Natural killer cell (primary cell): ENCODE measurements around the gene CACNA1S. TPM values are rescaled to one million over a fixed set of nuclear protein-coding genes. Genes with fewer than 3 reads are reported as not detected.

Experiments
- ATAC-seq, 3 donors: fragments of 150-1000 bp in 2 of 3; fragments of 200-7000 bp in 1 of 3; cut with Tn5 transposase; 1 replicate in 1 of 3; 2 replicates in 2 of 3; pipeline ENCODE4 v1.10.0; 2021; ENCODE audit warnings: mild to moderate bottlenecking in 2 of 3, moderate library complexity in 2 of 3
- DNase-seq, 2 donors: peaks; one replicate each; pipeline versions ENCODE4 v3.0.0 to v3.0.0-alpha.2; 2013 to 2021; ENCODE audit warnings: mixed read lengths in 1 of 2
- H3K27ac ChIP-seq: one replicate; pipeline ENCODE4 v1.5.1; 2013; ENCODE audit warnings: mild to moderate bottlenecking, low read length
- H3K27me3 ChIP-seq: one replicate; pipeline ENCODE4 v1.6.1; 2013; ENCODE audit warnings: low read length; ENCODE audit not compliant: control insufficient read depth, insufficient read depth
- H3K36me3 ChIP-seq: one replicate; pipeline ENCODE4 v1.6.1; 2013; ENCODE audit warnings: low read length; ENCODE audit not compliant: control insufficient read depth, insufficient read depth
- H3K4me1 ChIP-seq: one replicate; pipeline ENCODE4 v1.6.1; 2013; ENCODE audit warnings: low read length; ENCODE audit not compliant: control insufficient read depth, insufficient read depth
- H3K4me3 ChIP-seq: one replicate; pipeline ENCODE4 v1.5.1; 2013; ENCODE audit warnings: low read length
- H3K9me3 ChIP-seq: one replicate; pipeline ENCODE4 v1.6.1; 2013; ENCODE audit warnings: low read length; ENCODE audit not compliant: control insufficient read depth, insufficient read depth
- H3K27ac Mint-ChIP-seq, 2 donors: one replicate each; pipeline ENCODE4 v1.8.0; 2022; ENCODE audit warnings: mild to moderate bottlenecking in 2 of 2, mixed read lengths in 2 of 2, moderate library complexity in 1 of 2
- H3K27me3 Mint-ChIP-seq, 2 donors: one replicate each; pipeline ENCODE4 v1.8.0; 2022; ENCODE audit warnings: low read depth in 2 of 2, mixed read lengths in 2 of 2
- H3K36me3 Mint-ChIP-seq: one replicate; pipeline ENCODE4 v1.8.0; 2022; ENCODE audit warnings: mixed read lengths
- H3K4me1 Mint-ChIP-seq, 2 donors: one replicate each; pipeline ENCODE4 v1.8.0; 2022; ENCODE audit warnings: mixed read lengths in 2 of 2
- H3K4me3 Mint-ChIP-seq: one replicate; pipeline ENCODE4 v1.8.0; 2022; ENCODE audit warnings: mild to moderate bottlenecking, moderate library complexity, mixed read lengths
- H3K9me3 Mint-ChIP-seq, 2 donors: one replicate each; pipeline ENCODE4 v1.8.0; 2022; ENCODE audit warnings: mixed read lengths in 2 of 2
- CTCF ChIP-seq: fragments of 200-600 bp; IDR thresholded peaks from one replicate; pipeline ENCODE4 v1.8.0; 2022; ENCODE audit warnings: antibody characterized with exemption
- WGBS: methylation state at CpG from one replicate; pipeline ENCODE4 v1.1.7; 2013; ENCODE audit warnings: missing lambda C conversion rate; ENCODE audit not compliant: insufficient coverage; 5-methylcytosine and 5-hydroxymethylcytosine counted together
- intact Hi-C: fragments of 100-400 bp; cut with micrococcal nuclease; formaldehyde crosslinking; loops from one replicate; pipeline ENCODE4 v1.14.2; 2022
- total RNA-seq, 4 donors: library from RNA; stranded (reverse); fragments of 120-200 nt in 1 of 4; gene quantifications; one replicate each; pipeline versions ENCODE4 v1.2.3 to v1.2.4, GENCODE V29; 2013 to 2022

CACNA1S gene
- total RNA-seq, 3 donors from 2014 or later (not counting 1 experiment from before 2014, with no cell fraction given) = not detected

DNA sequence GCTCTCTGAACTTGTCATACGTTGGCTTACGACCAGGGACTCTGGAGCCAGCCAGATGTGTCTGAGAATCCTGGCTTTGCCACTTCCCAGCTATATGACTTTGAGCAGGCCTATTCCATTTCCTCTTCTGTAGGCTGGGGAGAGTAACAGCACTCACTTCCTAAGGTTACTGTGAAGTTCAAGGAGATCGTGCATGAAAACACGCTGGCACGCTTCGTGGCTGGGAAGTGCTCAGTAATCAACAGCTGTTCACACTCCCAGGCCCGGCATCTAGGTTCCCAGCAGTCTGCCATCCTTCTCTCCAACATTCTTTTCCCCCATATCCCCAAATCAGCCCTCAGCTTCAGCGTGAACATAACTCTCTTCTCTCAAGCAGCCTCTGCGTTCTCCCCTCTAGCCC is 12.8 kb upstream of the CACNA1S start:
- H3K4me1 Mint-ChIP-seq = no peaks in the 10 kb centered on the region
- Histone ChIP-seq H3K27me3 (no peaks in the 10 kb centered on the region), H3K9me3 (no peaks in the 10 kb centered on the region), H3K36me3 (no peaks in the 10 kb centered on the region), H3K27ac (no peak overlapping the region), H3K4me1 (no peaks in the 10 kb centered on the region), H3K4me3 (no peak overlapping the region)
- no peak overlapping the region for H3K27ac Mint-ChIP-seq
- no peak for TF ChIP-seq CTCF
- H3K9me3 Mint-ChIP-seq = no peaks in the 10 kb centered on the region
- WGBS = 89% methylated on average over 9 of the region's 9 CpGs
- H3K36me3 Mint-ChIP-seq = no peaks in the 10 kb centered on the region
- no peak overlapping the region for H3K4me3 Mint-ChIP-seq
- no peak for ATAC-seq
- no peak for DNase-seq
- peaks cover 11 to 15% of the 10 kb centered on the region in 2 donors for H3K27me3 Mint-ChIP-seq
- intact Hi-C loops = no loop called here

DNA sequence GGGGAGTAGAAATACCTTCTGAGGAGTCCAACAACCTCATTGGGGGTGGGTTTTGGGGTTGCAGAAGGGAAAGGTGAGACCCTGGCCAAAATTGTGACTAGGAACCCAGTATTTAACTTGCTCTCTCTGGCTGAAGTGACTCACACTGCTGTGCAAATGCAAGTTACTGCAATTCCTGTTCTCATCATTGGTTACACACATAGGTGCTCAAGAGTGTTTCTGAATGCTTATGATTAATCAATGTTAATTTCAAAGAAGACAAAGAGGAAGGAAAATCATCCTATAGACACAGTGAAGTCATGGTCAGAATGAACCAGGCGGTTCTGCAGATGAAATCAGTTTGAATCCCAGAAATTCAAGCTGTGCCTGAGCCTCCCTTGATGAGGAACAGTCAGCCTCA is 11.6 kb upstream of the CACNA1S start:
- Histone ChIP-seq H3K27ac (no peak overlapping the region), H3K36me3 (no peaks in the 10 kb centered on the region), H3K4me3 (no peak overlapping the region), H3K9me3 (no peaks in the 10 kb centered on the region), H3K4me1 (no peaks in the 10 kb centered on the region), H3K27me3 (no peaks in the 10 kb centered on the region)
- no peak overlapping the region for H3K4me3 Mint-ChIP-seq
- H3K9me3 Mint-ChIP-seq = no peaks in the 10 kb centered on the region
- H3K36me3 Mint-ChIP-seq = no peaks in the 10 kb centered on the region
- H3K27ac Mint-ChIP-seq = no peak overlapping the region
- intact Hi-C loops = no loop called here
- H3K4me1 Mint-ChIP-seq = no peaks in the 10 kb centered on the region
- TF ChIP-seq CTCF = no peak
- ATAC-seq = no peak
- H3K27me3 Mint-ChIP-seq = peaks cover 11 to 15% of the 10 kb centered on the region in 2 donors
- 91% methylated on average over 1 of the region's 1 CpG for WGBS
- DNase-seq = no peak

DNA sequence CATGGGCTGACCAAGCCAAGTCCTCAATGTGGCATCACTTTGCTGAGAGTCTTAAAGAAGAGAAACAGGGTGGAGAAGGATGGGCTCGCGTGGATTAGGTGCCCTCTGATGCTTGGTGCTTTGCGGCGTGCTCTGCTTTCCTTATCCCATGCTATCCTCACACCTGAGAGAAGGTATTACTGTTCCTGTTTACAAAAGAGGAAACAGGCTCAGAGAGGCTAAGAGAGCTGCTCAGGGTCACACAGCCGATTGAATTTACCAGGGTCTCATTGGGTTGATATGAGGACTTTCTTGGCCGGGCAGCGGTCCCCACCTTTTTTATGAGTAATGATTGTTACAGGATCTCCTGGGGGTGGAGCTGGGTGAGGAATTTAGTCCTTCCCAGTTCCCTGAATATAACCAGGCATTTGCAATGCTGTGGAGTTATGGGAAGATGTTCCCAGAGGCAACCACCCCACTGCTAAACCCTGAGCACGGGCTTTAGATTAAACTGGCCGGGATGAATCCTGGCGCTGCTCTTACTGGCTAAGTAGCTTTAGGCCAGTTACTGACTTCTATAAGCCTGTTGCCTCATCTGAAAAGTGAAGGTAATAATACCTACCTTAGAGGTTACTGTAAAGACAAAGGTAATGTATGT is 10.2 kb upstream of the CACNA1S start:
- no peaks in the 10 kb centered on the region for H3K4me1 ChIP-seq
- Mint-ChIP-seq H3K4me3 (no peak overlapping the region), H3K9me3 (no peaks in the 10 kb centered on the region), H3K27me3 (peaks cover 14 to 16% of the 10 kb centered on the region in 2 donors), H3K27ac (no peak overlapping the region), H3K36me3 (no peaks in the 10 kb centered on the region), H3K4me1 (no peaks in the 10 kb centered on the region)
- H3K27ac ChIP-seq = no peak overlapping the region
- ATAC-seq = no peak
- no peaks in the 10 kb centered on the region for H3K36me3 ChIP-seq
- H3K27me3 ChIP-seq = no peaks in the 10 kb centered on the region
- TF ChIP-seq CTCF = no peak
- intact Hi-C loops = no loop called here
- no peak for DNase-seq
- no peak overlapping the region for H3K4me3 ChIP-seq
- H3K9me3 ChIP-seq = no peaks in the 10 kb centered on the region
- 92% methylated on average over 7 of the region's 10 CpGs for WGBS
